NCI-H82 treated with DMSO at 0.1 percent for 48 hours (cell line): ENCODE measurements around the gene C1orf21.

ENCODE experiments used
- DNase-seq: peaks from one replicate; lab custom pipeline; 2025; ENCODE audit not compliant: unreplicated experiment; lab: John Stamatoyannopoulos, UW

C1orf21 gene

DNA sequence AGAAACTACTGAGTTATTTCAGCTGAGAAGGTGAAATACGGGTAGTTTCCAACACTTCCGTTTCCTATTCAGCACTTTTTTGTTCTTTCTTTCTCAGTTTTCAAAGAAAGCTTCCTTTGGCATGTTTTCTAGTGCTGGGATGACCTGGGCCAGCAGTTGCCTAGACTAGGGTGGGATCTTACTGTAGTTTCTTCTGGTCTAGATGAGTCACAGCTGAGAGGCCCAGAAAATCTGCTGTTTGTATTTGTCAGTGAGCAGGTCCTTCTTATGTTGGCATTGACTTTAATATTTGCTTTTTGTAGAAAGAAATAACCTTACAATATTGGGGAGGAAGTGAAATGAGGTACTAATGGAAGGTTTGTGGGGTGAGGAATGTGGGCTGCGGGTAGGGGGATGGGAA lies 22.2 kb downstream of the C1orf21 start:
- DNase-seq = no peak

DNA sequence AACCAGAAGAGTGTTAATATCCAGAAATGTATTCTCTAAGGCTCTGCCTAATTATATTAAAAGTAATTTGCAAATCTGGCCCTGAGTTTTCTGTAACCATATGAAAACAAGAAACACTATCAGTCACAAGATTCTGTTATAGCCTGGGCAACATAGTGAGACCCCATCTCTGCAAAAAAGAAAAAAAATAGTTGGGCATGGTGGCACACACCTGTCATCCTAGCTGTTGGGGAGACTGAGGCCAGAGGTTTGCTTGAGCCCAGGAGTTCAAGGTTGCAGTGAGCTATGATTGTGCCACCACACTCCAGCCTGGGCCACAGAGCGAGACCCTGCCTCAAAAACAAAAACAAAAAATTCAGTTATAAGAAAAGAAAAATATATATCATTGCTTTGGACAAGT lies 25.6 kb downstream of the C1orf21 start:
- DNase-seq = no peak

- DNase-seq = no peak
These were observed 29.7 kb downstream of the C1orf21 start for GRCh38 chr1:184416481-184416880.

GRCh38 chr1:184416946-184417345 lies 30.1 kb downstream of the C1orf21 start:
- DNase-seq = no peak

- DNase-seq = no peak
These were observed 31.1 kb downstream of the C1orf21 start for GRCh38 chr1:184417916-184418315.

DNA sequence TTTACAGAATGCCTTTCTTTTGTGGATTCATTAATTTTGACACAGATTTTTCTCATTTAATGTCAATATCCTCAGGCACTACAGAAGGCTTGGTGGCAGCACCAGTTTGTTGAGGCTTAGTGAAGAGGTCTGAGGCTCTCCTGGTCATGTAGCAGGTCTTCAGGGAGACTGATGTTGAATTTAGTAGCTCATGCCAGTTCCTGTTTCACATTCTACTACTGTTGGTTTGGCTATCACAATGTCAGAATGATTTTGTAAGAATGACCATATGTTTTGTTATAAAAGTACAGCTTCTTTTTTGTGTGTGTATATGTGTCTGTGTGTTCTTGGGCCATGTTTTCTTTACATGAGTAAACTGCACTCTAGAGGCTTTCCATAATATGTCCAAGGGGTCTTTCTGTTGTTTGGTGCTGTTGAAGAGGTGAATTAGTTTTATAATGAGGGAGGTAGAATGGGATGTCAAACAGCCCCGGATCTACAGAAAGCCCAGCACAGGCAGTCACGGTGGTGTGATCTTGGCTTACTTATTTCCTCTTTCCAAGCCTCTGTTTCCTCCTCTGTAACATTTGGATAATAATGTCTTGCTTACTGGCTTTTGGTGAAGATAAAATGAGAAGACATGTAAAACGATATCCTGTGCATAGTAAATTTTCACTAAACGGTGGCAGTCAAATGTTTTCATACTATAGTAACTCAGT lies 32.0 kb downstream of the C1orf21 start:
- DNase-seq = no peak

DNA sequence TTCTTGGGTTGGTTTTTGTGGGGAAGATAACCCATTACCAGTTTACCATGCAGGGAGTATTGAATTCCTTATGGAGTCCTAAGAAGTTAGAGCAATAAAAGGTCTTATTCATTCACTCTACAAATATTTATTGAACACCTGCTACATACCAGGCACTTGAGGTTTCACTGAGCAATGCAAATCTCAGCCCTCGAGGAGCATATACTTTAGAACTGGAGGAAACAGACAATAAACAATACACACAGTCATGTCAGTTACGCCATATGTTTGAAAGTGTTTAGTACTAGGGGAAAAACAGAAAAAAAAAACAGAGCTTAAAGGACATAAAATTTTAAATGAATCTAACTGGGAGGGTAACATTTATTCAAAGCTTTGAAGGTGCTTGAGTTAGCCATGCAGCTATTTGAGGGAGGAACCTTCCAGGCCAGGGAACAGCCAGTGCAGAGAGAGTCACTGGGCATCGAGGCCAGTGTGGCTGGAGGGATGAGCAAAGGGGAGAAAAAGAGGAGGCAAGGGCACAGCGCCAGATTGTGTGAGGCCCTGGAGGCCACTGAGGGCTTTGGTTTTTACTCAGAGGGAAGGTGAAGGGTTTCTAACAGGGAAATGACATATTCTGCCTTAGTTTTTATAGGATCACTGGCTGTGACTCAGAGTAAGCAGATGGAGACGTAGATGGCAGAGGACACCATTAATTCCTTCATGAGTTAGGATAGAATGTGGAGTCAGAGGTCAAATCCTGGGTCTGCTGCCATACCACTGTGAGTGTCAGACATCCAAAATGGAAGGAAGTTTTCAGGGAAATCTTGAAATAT lies 32.7 kb downstream of the C1orf21 start:
- no peak for DNase-seq

DNA sequence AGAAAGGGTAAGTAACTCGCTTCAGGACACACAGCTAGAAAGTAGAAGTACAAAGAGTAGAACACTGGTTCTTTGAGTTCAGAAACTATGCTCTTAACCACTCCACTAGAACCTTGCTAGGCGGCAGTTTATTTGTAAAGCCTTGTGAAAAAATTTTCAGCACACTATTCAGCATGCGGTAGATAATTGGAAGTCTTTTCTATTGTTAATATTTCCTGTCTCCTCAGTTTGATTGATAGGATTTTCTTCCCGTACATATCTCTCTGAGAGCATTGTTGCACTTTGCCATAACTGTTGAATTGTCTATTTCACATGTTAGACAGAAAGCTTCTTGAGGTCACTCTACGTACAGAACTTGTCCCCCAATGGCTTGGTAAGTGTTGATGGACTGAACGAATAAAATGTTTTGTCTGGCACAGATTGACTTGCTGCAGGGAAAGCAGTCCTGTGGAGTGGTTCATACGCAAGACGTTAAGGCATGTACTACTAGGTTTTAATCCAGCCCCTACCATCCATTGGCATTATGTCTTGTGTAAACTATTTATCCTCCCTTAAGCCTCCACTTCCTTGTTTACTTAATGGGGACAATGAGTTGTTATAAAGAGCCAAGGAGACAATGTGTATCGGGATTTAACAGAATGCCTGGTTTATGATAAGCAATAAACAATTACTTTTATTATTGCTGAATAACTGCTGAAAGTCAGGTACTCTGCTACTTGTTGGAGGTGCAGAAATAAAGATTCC lies 35.8 kb downstream of the C1orf21 start:
- no peak for DNase-seq

DNA sequence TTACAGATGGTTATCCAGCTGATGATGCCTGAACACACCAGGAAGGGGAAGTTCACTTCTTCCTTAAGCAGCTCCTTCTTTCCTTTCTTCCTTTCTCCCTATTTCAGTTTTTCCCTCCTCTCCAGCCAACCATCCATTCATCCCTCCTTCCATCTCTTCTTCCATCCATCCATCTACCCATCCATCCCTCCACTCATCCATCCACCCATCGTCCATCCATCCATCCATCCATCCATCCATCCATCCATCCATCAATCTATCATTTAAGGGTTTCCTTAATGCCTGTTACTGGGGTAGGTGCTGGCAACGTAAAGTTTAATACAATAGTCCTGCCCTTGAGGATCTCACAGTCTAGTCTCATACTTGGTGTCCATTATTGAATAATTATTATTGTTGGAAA lies 36.8 kb downstream of the C1orf21 start:
- no peak for DNase-seq

GRCh38 chr1:184424157-184424556 lies 37.3 kb downstream of the C1orf21 start:
- no peak for DNase-seq

DNA sequence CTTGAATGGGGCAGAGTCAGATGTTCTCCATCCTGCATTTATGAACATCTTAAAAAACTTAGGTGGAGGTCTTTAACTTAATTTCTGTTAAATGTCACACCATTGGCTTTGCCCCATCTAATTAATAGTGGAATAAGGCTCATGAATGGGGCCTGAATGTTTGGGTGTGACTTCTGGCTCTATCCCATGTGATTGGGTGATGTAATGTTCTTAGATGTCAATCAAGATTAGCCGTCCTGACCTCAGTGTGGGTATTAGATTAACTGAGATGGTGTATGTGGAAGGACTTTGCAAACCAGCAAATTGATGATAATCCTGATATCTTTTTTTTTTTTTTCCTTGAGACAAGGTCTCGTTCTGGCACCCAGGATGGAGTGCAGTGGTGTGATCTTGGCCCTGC lies 38.1 kb downstream of the C1orf21 start:
- DNase-seq = peak; percentile 14

DNA sequence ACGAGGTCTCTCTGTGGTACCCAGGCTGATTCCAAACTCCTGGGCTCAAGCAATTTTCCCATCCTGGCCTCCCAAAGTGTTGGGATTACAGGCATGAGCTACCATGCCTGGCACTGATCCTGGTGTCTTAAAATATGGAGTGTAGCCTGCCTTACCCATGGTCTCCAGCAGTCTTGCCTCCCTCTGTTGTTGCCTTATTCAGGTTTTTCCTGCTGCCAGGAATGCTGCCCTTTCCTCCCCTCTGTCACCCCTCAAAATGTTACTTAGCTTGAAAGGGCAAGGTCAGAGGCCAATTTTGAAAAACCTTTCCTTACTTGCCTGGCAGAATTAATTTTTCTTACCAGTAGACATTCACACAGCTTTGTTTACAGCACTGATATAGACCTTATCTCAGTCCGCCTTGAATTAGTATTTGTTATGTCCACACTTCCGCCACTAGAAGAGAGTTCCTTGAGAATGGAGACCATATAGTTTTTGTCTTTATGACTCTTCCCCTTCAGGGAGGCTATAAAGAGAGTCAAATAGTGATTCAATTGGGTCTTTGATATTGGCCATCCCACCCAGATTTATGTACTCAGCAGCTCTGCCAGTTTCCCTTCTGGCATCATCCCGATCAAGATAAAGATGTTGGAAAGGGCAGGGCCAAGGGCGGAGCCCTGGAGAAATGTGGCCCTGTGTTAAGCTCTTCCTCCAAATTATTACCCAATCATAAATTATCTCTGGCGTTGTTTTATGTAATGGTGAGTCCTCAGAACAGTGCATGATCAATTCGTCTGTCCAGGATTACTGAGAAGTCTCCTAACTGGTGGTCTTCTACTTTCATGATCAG lies 38.8 kb downstream of the C1orf21 start:
- DNase-seq = no peak

- DNase-seq = no peak
These were observed 39.4 kb downstream of the C1orf21 start for GRCh38 chr1:184426278-184426674.

- no peak for DNase-seq
These were observed 40.9 kb downstream of the C1orf21 start for GRCh38 chr1:184427722-184428121.

GRCh38 chr1:184428604-184429003 lies 41.8 kb downstream of the C1orf21 start:
- no peak for DNase-seq

DNA sequence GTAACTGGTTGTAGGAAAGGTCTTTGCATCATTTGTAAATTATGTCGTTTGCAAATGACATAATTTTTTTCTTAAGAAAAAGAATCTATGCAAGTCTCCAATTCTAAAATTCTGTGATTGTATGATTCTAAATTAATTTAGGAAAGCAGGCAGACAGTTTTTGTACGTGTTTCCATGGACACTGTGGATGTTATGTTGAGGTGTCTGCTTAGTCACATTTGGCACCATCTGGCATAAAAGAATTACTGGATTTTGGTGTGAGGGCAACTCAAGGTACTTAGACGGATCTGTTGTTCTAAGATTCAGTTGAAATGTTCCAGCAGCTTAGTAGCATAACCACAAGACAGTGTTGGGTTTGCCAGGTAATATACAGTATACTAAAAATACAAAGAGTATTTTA lies 42.5 kb downstream of the C1orf21 start:
- DNase-seq = no peak

DNA sequence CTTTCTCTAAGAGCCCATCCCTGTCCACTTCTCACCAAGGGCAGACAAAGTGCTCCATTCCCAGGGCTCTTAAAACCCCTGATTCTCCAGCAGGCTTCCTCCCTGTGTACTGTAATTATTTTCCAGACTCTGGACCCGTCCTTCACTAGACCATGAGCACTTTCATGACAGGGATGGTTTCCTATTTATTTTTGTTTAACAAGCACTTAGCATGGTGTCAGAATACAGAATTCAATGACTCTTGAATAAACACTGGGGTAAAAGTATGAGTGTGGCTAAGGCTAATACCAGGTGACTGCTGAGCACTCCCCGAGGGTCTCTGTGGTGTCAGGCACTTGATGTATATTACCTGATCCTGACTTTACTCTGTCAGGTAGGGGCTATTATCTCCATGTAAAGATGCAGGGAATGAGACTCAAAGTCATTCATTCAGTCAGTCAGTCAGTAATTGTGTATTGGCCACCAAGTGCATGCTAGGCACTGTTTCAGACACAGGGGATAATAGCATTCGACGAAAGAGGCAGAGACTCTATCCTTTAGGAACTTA lies 47.2 kb downstream of the C1orf21 start:
- DNase-seq = no peak

DNA sequence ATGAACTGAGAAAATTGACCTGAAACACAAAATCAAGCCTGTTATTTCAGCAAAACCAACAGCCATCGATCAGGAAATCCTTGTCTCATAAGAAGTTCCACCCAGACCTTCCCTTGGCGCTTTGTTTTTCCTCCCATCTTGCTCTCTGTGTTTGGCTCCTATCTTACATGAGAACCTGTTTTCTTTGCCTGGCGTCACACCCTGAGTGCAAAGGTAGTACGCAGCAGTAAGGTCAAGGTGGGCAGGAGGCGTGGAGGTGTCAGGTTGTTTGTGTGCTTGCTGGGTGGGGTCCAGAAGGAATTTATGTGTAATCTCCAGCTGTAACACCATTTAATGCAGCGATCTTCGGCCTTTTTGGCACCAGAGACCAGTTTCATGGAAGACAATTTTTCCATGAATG lies 50.5 kb downstream of the C1orf21 start:
- DNase-seq = no peak

- DNase-seq = no peak
These were observed 51.5 kb downstream of the C1orf21 start for GRCh38 chr1:184438363-184438762.

- no peak for DNase-seq
These were observed 55.4 kb downstream of the C1orf21 start for GRCh38 chr1:184442260-184442659.

DNA sequence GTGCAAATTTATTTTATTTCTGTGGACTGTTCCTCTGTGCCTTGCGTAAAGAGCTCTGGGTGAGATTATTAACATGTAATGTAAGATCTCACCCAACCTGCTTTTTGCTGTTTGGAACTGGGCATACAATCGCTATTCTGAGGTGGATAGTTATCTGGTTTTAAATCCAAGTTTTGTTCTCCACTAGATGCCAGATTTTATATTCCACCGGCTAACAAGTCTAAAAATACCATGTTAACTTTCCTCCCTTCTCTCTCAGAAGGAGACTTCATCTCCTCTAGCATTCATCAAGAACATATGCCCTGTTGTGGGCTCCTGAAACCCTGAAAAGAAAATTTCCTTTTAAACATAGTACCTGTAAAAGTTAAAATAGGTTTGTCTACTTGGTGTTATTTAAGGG lies 56.4 kb downstream of the C1orf21 start:
- DNase-seq = no peak
